ENCODE measurements around the gene ZYG11B.
"Not testable (repeated sequence)": the region's sequence is repeated elsewhere in the genome, so short reads cannot be mapped to it uniquely, and the experiment has no call there.

ZYG11B gene

DNA sequence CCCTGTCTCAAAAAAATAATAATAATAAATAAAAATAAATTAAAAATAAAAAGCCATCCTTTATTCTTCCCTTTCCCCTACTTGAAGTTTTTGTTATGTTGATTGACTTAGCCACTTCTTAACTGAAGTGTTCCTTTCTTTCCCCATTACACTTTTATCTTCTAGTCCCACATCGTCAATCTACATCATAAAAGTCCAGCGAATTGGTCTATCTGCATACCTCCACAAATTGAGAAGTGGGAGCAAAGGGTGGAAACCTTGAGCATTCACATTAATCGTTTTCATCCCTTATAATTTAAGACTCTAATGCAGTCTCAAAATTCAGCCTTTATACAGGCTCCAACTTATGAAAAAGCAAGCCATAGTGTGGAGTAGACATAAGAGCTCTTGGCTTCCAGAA, 109.8 kb downstream of the ZYG11B start:
- no peak for TF ChIP-seq ZNF274 (IDR thresholded peaks at IDR 0.05; ENCODE audit: low read depth, low read length)
- H3K4me3 ChIP-seq (ENCODE audit: low read length): no peak overlapping the region

DNA sequence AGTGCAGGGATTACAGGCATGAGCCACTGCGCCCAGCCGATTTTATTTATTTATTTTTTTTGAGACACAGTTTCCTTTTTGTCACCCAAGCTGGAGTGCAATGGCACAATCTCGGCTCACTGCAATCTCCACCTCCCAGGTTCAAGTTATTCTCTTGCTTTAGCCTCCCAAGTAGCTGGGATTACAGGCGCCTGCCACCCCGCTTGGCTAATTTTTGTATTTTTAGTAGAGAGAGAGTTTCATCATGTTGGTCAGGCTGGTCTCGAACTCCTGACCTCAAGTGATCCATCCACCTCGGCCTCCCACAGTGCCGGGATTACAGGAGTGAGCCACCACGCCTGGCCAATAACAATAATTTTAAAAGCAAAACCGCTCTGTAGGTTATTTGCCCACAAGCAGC, 112.9 kb downstream of the ZYG11B start:
- H3K4me3 ChIP-seq (ENCODE audit: low read length): not testable (repeated sequence)

DNA sequence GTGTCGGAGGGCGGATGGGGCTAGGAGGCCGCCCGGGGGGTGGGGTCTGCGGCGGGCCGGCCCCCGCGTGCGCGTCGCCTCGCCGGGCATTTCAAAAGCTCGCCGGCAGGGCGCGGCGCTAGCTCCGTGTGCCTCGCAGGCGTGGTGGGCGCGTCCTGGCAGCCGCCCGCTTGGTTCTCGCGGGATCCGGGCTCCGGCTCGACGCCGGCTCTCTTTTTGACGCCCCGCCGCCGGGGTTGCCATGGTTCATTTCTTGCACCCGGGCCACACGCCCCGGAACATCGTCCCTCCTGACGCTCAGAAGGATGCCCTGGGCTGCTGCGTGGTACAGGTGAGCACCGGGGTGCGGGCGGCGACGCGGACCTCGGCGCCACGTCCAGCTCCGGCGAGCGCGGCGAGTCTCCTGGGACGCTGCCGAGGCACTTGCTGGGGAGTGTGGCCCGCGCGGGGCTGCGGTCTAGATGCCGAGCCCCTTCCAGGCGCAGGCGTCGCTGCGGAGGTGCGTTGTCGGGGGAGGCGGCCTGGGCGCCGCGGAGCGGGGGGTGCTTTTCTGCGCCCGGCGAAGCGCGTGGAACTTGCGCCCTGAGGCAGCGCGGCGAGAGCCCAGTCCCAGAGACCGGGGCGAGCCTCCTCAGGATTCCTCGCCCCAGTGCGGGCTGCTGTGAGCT, 116.5 kb downstream of the ZYG11B start, which contains the start of gene ZYG11A:
ZYG11A (plus strand) TSS at position 118 of the 668 bp plus-strand sequence; CDS start at position 242, 124 bp downstream.
- no peak for TF ChIP-seq ZNF274 (IDR thresholded peaks at IDR 0.05; ENCODE audit: low read depth, low read length)
- H3K4me3 ChIP-seq (ENCODE audit: low read length): peak within 1 kb of the TSS; percentile 70

- not testable (repeated sequence) for H3K4me3 ChIP-seq (ENCODE audit: low read length)
Measured at GRCh38 chr1:52845119-52845518, 118.9 kb downstream of the ZYG11B start.

DNA sequence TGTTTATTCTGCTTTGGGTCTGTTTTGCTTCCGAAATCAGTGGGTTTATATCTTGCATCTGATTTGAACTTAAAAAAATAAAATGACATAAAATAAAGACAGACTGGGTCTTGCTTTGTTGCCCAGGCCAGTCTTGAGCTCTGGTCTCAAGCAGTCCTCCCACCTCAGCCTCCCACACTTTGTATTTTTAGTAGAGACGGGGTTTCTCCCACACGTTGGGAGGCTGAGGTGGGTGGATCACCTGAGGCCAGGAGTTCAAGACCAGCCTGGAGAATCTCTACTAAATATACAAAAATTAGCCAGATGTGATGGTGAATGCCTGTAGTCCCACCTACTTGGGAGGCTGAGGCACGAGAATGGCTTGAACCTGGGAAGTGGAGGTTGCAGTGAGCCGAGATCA, 122.2 kb downstream of the ZYG11B start:
- TF ChIP-seq ZNF274 (IDR thresholded peaks at IDR 0.05; ENCODE audit: low read depth, low read length): no peak
- H3K4me3 ChIP-seq (ENCODE audit: low read length): no peak overlapping the region

DNA sequence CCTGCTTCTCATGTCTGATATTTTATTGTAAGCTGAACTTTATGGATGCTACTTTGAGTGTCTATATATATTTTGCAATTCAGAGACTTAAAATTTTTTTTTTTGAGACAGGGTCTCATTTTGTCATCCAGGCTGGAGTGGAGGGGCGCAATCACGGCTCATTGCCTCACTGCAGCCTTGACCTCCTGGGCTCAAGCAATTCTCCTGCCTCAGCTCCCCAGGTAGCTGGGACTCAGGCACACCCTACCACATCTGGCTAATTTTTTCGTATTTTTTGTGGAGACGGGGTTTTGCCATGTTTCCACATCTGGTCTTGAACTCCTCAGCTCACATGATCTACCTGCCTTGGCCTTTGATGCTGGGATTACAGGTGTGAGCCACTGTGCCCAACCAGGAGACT, 124.7 kb downstream of the ZYG11B start:
- TF ChIP-seq ZNF274 (IDR thresholded peaks at IDR 0.05; ENCODE audit: low read depth, low read length): no peak
- no peak overlapping the region for H3K4me3 ChIP-seq (ENCODE audit: low read length)

- no peak overlapping the region for H3K4me3 ChIP-seq (ENCODE audit: low read length)
- no peak for TF ChIP-seq ZNF274 (IDR thresholded peaks at IDR 0.05; ENCODE audit: low read depth, low read length)
Measured at GRCh38 chr1:52852854-52853253, 126.6 kb downstream of the ZYG11B start.

GRCh38 chr1:52855584-52855983, 129.3 kb downstream of the ZYG11B start:
- TF ChIP-seq ZNF274 (IDR thresholded peaks at IDR 0.05; ENCODE audit: low read depth, low read length): no peak
- H3K4me3 ChIP-seq (ENCODE audit: low read length): no peak overlapping the region

DNA sequence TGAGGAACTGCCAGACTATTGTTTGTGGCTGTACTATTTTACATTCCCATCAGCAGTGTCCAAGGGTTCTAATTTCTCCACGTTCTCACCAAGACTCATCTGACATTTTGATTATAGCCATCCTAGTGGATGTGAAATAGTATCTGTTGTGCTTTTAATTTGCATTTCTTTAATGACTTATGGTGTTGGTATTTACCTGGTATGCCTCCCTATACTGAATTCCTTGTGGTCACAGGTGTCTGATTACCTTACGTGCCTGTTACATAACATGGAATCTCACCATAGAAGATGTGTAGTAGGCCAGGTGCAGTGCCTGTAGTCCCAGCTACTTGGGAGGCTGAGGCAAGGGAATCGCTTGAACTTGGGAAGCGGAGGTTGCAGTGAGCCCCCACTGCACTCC, 129.8 kb downstream of the ZYG11B start:
- H3K4me3 ChIP-seq (ENCODE audit: low read length): no peak overlapping the region
- no peak for TF ChIP-seq ZNF274 (IDR thresholded peaks at IDR 0.05; ENCODE audit: low read depth, low read length)

- no peak for TF ChIP-seq ZNF274 (IDR thresholded peaks at IDR 0.05; ENCODE audit: low read depth, low read length)
Measured at GRCh38 chr1:52857443-52857842, 131.2 kb downstream of the ZYG11B start.

DNA sequence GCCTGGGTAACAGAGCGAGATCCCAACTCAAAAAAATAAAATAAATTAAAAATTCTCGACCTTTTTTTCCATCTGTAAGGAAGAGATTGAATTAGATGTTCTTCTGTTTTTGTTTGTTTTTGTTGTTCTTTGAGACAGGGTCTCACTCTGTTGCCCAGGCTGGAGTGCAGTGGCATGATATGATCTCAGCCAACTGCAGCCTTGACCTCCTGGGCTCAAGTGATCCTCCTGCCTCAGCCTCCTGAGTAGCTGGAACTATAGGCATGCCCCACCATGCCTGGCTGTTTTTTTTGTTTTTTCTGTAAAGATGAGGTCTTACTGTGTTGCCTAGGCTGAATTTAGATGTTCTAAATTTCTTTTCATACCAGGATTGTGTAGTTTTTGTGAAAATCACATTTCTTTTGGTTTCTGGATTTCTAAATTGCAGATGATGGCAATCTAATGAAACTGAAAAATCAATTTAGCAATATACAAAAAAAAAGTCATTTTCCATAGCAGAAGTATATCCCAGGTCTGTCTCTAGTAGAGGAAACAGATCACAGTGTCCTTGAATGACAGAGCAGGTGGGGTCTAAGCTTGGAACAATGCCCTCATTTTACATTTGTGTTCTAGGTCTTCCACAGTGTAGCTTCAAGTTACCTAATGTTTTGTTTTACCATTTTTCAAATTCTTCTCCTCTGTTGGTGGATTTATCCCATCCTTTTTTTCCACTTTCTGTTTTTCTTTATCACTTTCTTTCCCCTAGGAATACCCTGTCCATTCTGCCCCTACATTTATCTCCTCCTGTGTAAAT, 136.6 kb downstream of the ZYG11B start:
- TF ChIP-seq ZNF274 (IDR thresholded peaks at IDR 0.05; ENCODE audit: low read depth, low read length): no peak
- H3K4me3 ChIP-seq (ENCODE audit: low read length): no peak overlapping the region

More at GRCh38 chr1:52857443-52857842, 131.2 kb downstream of the ZYG11B start:
- H3K4me3 ChIP-seq (ENCODE audit: low read length): no peak overlapping the region

GRCh38 chr1:52867087-52867863, 141.0 kb downstream of the ZYG11B start:
- no peak for TF ChIP-seq ZNF274 (IDR thresholded peaks at IDR 0.05; ENCODE audit: low read depth, low read length)

GRCh38 chr1:52869727-52870126, 143.5 kb downstream of the ZYG11B start:
- H3K4me3 ChIP-seq (ENCODE audit: low read length): not testable (repeated sequence)

More at GRCh38 chr1:52867087-52867863, 141.0 kb downstream of the ZYG11B start:
- no peak overlapping the region for H3K4me3 ChIP-seq (ENCODE audit: low read length)

- TF ChIP-seq ZNF274 (IDR thresholded peaks at IDR 0.05; ENCODE audit: low read depth, low read length): no peak
Measured at GRCh38 chr1:52876843-52877242, 150.6 kb downstream of the ZYG11B start.

More at GRCh38 chr1:52876843-52877242, 150.6 kb downstream of the ZYG11B start:
- H3K4me3 ChIP-seq (ENCODE audit: low read length): no peak overlapping the region
